ENCODE results near the gene PRR7. TPM values are rescaled to one million over a fixed set of nuclear protein-coding genes. Genes with fewer than 3 reads are reported as not detected.
A peak's percentile ranks its signal among the peaks of the same experiment; 100 is the strongest.

The PRR7 gene
- total and polyA plus RNA-seq, 2 of the 13 experiments (the other 11 are each of a cell fraction or from before 2014, with no cell fraction given), result 4.8 to 5.0 TPM

DNA sequence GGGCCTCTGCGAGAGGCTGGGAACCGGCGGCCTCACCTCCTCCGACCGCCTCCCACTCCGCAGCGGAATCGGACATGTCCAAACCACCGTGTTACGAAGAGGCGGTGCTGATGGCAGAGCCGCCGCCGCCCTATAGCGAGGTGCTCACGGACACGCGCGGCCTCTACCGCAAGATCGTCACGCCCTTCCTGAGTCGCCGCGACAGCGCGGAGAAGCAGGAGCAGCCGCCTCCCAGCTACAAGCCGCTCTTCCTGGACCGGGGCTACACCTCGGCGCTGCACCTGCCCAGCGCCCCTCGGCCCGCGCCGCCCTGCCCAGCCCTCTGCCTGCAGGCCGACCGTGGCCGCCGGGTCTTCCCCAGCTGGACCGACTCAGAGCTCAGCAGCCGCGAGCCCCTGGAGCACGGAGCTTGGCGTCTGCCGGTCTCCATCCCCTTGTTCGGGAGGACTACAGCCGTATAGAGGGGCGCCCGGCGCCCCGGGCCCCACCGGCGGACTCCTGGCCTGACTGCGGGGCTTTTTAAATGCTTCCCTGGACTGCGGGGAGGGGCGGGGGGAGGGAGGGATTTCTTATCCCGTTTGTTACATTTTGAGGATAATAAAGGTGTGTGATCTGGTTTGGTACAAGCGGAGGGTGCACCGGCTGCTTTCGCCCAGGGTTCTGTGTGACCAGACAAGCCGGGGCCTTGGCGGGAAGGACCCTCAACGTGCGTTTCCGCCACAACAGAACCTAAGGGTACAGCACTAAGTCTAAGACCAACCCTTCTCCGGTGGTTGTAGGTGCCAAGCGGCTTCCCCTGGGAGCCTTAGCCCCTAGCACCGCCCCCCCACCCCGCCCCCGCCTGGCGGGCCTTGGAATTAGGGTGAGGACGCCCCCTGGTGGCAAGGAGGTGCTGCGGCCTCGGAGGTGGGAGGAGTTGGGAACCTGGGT lies 9.3 kb downstream of the PRR7 start (continued):
- TF ChIP-seq, protein P1, sequence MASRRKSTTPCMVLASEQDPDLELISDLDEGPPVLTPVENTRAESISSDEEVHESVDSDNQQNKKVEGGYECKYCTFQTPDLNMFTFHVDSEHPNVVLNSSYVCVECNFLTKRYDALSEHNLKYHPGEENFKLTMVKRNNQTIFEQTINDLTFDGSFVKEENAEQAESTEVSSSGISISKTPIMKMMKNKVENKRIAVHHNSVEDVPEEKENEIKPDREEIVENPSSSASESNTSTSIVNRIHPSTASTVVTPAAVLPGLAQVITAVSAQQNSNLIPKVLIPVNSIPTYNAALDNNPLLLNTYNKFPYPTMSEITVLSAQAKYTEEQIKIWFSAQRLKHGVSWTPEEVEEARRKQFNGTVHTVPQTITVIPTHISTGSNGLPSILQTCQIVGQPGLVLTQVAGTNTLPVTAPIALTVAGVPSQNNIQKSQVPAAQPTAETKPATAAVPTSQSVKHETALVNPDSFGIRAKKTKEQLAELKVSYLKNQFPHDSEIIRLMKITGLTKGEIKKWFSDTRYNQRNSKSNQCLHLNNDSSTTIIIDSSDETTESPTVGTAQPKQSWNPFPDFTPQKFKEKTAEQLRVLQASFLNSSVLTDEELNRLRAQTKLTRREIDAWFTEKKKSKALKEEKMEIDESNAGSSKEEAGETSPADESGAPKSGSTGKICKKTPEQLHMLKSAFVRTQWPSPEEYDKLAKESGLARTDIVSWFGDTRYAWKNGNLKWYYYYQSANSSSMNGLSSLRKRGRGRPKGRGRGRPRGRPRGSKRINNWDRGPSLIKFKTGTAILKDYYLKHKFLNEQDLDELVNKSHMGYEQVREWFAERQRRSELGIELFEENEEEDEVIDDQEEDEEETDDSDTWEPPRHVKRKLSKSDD (CRISPR knock-in tag; IDR thresholded peaks at IDR 0.05; ENCODE audit: low read depth), result no peak
- TF ChIP-seq DR1 (CRISPR knock-in tag; IDR thresholded peaks at IDR 0.05) (no peak), CBX5 (CRISPR knock-in tag; IDR thresholded peaks at IDR 0.05; ENCODE audit: borderline replicate concordance) (peak; percentile 10; the same call in 1 of the 2 replicates), ZNF251 (CRISPR knock-in tag; IDR thresholded peaks at IDR 0.05) (no peak), ADNP (CRISPR knock-in tag; IDR thresholded peaks at IDR 0.05) (no peak), POLR2AphosphoS5 (IDR thresholded peaks at IDR 0.05; ENCODE audit: low read depth, low read length) (0 out of 2 replicates have a peak, but pooled peaks have one; percentile 22), MED13 (CRISPR knock-in tag; IDR thresholded peaks at IDR 0.05) (no peak), HMG20A (CRISPR knock-in tag; IDR thresholded peaks at IDR 0.05; ENCODE audit: borderline replicate concordance) (no peak), ZNF230 (CRISPR knock-in tag; IDR thresholded peaks at IDR 0.05) (0 out of 2 replicates have a peak, but pooled peaks have one; percentile 57)
- TF ChIP-seq, protein P2, sequence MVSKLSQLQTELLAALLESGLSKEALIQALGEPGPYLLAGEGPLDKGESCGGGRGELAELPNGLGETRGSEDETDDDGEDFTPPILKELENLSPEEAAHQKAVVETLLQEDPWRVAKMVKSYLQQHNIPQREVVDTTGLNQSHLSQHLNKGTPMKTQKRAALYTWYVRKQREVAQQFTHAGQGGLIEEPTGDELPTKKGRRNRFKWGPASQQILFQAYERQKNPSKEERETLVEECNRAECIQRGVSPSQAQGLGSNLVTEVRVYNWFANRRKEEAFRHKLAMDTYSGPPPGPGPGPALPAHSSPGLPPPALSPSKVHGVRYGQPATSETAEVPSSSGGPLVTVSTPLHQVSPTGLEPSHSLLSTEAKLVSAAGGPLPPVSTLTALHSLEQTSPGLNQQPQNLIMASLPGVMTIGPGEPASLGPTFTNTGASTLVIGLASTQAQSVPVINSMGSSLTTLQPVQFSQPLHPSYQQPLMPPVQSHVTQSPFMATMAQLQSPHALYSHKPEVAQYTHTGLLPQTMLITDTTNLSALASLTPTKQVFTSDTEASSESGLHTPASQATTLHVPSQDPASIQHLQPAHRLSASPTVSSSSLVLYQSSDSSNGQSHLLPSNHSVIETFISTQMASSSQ (IDR thresholded peaks at IDR 0.05; ENCODE audit: low read depth), result no peak
- TF ChIP-seq, protein P2 (CRISPR knock-in tag; IDR thresholded peaks at IDR 0.05; ENCODE audit: borderline replicate concordance), result 0 out of 2 replicates have a peak, but pooled peaks have one; percentile 1

Measured in HepG2 (cell line).